ENCODE measurements around the gene TPPP2. TPM values are rescaled to one million over a fixed set of nuclear protein-coding genes. Genes with fewer than 3 reads are reported as not detected.

TPPP2 gene
- total and polyA plus RNA-seq, 10 of the 15 experiments (the other 5 are each of a cell fraction or from before 2014, with no cell fraction given), result not detected

GRCh38 chr14:20997564-20997963 lies 32.5 kb upstream of the TPPP2 start:
- H4K20me1 ChIP-seq (ENCODE audit: control insufficient read depth, insufficient read depth), result no peaks in the 10 kb centered on the region
- BruUV-seq (replicated peaks), result no TSS peak
- no peak overlapping the region for H3K4me2 ChIP-seq (ENCODE audit: control insufficient read depth, insufficient read depth)
- no peak overlapping the region for H3K9ac ChIP-seq (ENCODE audit: control insufficient read depth, insufficient read depth, low read length)
- no peak overlapping the region for H3K4me3 ChIP-seq
- no peak for FAIRE-seq
- CTCF ChIA-PET, result interaction anchor here (0.7 to 2.2 kb wide), 7 partner anchors 8 to 107 kb away, joined by 3 to 17 read pairs (median 3); no protein-coding TSS in a partner anchor
- peaks cover 5 to 15% of the 10 kb centered on the region in 2 experiments for H3K36me3 ChIP-seq (ENCODE audit: control insufficient read depth in 2 of 2, insufficient read depth in 2 of 2, low read length in 1 of 2)
- WGBS (ENCODE audit: insufficient coverage, insufficient replicate concordance, low lambda C conversion rate, missing lambda C conversion rate), result 85% methylated on average over 6 of the region's 6 CpGs
- POLR2A ChIA-PET, result interaction anchor here (0.6 kb wide), 1 partner anchor 24 kb away, joined by 5 read pairs; no protein-coding TSS in a partner anchor
- no peaks in the 10 kb centered on the region for H3K4me1 ChIP-seq (ENCODE audit: control insufficient read depth, insufficient read depth, low read length)
- no peaks in the 10 kb centered on the region for H3K79me2 ChIP-seq (ENCODE audit: control insufficient read depth, insufficient read depth, low read length)
- in situ Hi-C loops (cut with MboI) (no loop called here), intact Hi-C loops (cut with micrococcal nuclease; ENCODE audit: unreplicated experiment) (no loop called here)
- no peak for DNase-seq (ENCODE audit: low read depth, low spot score)
- ATAC-seq, result no peak
- H2AFZ ChIP-seq (ENCODE audit: control insufficient read depth, low read depth, low read length), result no peak overlapping the region
- SMC1A ChIA-PET (ENCODE audit: uncharacterized antibody, unreplicated experiment), result interaction anchor here (0.6 kb wide), 1 partner anchor 250 kb away, joined by 4 read pairs; no protein-coding TSS in a partner anchor
- H3K27ac ChIP-seq (ENCODE audit: control insufficient read depth, insufficient read depth), result no peak overlapping the region
- RAD21 ChIA-PET (ENCODE audit: unreplicated experiment), result no interaction called here
- H3K9me3 ChIP-seq (replicated peaks; ENCODE audit: control insufficient read depth, insufficient read depth, low read length), result no peaks in the 10 kb centered on the region
- H3K27me3 ChIP-seq (replicated peaks in 1 of 2; ENCODE audit: control insufficient read depth in 2 of 2, insufficient read depth in 2 of 2, low read length in 1 of 2), result no peaks in the 10 kb centered on the region
- TF ChIP-seq ZNF592 (IDR thresholded peaks at IDR 0.05) (no peak), CREB1 (IDR thresholded peaks at IDR 0.05; ENCODE audit: low read depth) (no peak), NFIC (IDR thresholded peaks at IDR 0.05; ENCODE audit: low read depth, low read length) (no peak), EGR1 (IDR thresholded peaks at IDR 0.05; ENCODE audit: borderline replicate concordance in 1 of 2, low read depth in 2 of 2, low read length in 2 of 2) (no peak), SIN3A (IDR thresholded peaks at IDR 0.05; ENCODE audit: low read depth, low read length) (no peak), ELK1 (IDR thresholded peaks at IDR 0.05; ENCODE audit: low read depth, low read length) (no peak), RAD21 (IDR thresholded peaks at IDR 0.05; ENCODE audit: insufficient read depth, low read depth, low read length) (no peak), CHD4 (IDR thresholded peaks at IDR 0.05) (no peak), EZH2 (IDR thresholded peaks at IDR 0.05; ENCODE audit: borderline replicate concordance, control insufficient read depth, low read depth, low read length) (no peak), CHD2 (IDR thresholded peaks at IDR 0.05; ENCODE audit: borderline replicate concordance, low read depth, low read length) (no peak), TCF12 (IDR thresholded peaks at IDR 0.05; ENCODE audit: low read depth, low read length) (no peak), ZBTB4 (CRISPR knock-in tag; IDR thresholded peaks at IDR 0.05) (no peak), E4F1 (IDR thresholded peaks at IDR 0.05; ENCODE audit: borderline replicate concordance, partially characterized antibody) (no peak)

Data from GM12878 (cell line).